ENCODE measurements around the gene GSC2.

The GSC2 gene

DNA sequence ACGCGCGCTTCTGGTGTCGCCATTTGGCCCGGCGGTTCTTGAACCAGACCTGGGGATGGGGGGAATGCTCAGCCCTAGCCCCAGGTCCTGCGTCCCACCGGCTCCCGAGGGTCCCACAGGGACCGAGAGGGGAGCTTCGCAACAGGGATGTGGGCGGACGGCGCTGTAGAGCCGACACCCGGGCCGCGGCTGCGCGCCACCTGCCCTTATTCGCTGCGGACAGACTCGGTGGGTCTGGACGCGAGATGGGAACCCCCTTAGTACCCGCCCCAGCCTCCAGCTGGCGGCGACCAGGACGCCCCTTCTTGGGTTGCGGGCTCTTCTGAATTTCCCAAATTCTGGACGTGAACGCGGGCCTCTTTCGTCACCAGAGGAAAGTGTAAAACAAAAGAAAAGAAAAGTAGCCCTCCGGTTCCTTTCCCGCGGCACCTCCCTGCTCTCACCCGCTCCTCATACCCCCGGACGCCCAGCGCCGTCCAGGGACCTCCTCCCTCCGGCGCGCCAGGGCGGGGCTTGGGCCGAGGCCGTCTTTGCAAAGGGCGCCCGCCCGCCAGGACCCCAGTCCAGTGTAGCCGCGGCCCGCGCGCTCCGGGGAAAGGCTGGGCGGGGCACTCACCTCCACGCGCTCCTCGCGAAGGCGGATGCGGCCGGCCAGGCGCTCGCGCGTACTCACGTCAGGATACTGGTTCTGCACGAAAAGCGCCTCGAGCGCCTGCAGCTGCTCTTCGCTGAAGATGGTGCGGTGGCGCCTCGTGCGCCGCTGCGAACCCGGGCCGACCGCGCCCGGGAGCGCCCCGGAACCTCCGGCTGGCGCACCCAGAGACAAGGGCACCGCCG lies 827 bp downstream of the GSC2 start:
- H3K4me3 Mint-ChIP-seq: peak overlapping the region; percentile 15

GRCh38 chr22:19148417-19149046 lies 1.6 kb downstream of the GSC2 start:
- Mint-ChIP-seq H3K27me3 (peaks cover 47% of the 10 kb centered on the region), H3K27ac (no peak overlapping the region), H3K36me3 (peaks cover 7% of the 10 kb centered on the region), H3K9me3 (peaks cover 3% of the 10 kb centered on the region), H3K4me1 (peaks cover 27% of the 10 kb centered on the region), H3K4me3 (no peak overlapping the region)
- ATAC-seq: no peak

More for the DNA sequence above, 827 bp downstream of the GSC2 start:
- ATAC-seq: no peak
- peaks cover 2% of the 10 kb centered on the region for H3K36me3 Mint-ChIP-seq
- H3K27ac Mint-ChIP-seq: no peak overlapping the region
- H3K4me1 Mint-ChIP-seq: peaks cover 20% of the 10 kb centered on the region
- H3K9me3 Mint-ChIP-seq: peaks cover 3% of the 10 kb centered on the region
- H3K27me3 Mint-ChIP-seq: peaks cover 54% of the 10 kb centered on the region

GRCh38 chr22:19147195-19147780 lies 2.8 kb downstream of the GSC2 start:
- ATAC-seq: no peak
- peaks cover 3% of the 10 kb centered on the region for H3K9me3 Mint-ChIP-seq
- no peak overlapping the region for H3K4me3 Mint-ChIP-seq
- peaks cover 36% of the 10 kb centered on the region for H3K27me3 Mint-ChIP-seq
- H3K36me3 Mint-ChIP-seq: peaks cover 7% of the 10 kb centered on the region
- no peak overlapping the region for H3K27ac Mint-ChIP-seq
- peaks cover 32% of the 10 kb centered on the region for H3K4me1 Mint-ChIP-seq

DNA sequence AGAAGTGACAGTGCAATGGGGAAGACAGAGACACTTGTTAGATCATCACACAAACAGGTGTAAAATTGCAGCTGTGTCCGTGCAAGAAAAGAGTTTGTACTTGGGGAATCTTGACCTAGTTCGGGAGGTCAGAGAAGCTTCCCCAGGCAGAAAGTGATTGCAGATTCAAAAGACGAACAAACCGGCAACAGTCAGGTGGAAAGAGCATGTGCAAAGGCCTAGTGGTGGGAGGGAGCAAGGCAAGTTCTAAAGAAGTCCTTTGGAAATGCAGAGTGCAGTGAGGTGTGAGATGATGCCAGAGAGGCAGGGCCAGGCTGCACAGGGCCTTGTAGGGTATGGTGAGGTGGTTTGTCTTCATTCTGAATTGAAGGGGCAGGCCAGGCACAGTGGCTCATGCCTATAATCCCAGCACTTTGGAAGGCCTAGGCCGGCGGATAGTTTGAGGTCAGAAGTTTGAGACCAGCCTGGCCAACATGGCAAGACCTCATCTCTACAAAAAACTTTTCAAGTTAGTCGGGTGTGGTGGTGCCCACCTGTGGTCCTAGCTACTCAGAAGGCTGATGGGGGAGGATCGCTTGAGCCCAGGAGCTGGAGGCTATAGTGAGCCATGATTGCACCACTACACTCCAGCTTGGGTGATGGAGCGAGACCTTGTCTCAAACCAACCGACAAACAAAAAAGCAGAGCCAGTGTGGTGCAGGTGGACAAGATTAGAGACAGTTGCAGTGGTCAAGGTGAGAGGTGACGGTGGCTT lies 3.7 kb downstream of the GSC2 start:
- Mint-ChIP-seq H3K27ac (no peak overlapping the region), H3K4me3 (no peak overlapping the region), H3K27me3 (peaks cover 27% of the 10 kb centered on the region), H3K9me3 (no peaks in the 10 kb centered on the region), H3K36me3 (peaks cover 15% of the 10 kb centered on the region), H3K4me1 (peaks cover 32% of the 10 kb centered on the region)
- no peak for ATAC-seq

- Mint-ChIP-seq H3K4me1 (peaks cover 25% of the 10 kb centered on the region), H3K27me3 (peaks cover 18% of the 10 kb centered on the region)
- no peak for ATAC-seq
These were observed 6.1 kb downstream of the GSC2 start for GRCh38 chr22:19143967-19144400.

GRCh38 chr22:19143212-19143611 lies 6.9 kb downstream of the GSC2 start:
- Mint-ChIP-seq H3K27ac (peak overlapping the region; percentile 98), H3K27me3 (peaks cover 16% of the 10 kb centered on the region), H3K36me3 (peaks cover 39% of the 10 kb centered on the region), H3K9me3 (no peaks in the 10 kb centered on the region), H3K4me1 (peaks cover 25% of the 10 kb centered on the region), H3K4me3 (peak overlapping the region; percentile 99)
- ATAC-seq: no peak

More at GRCh38 chr22:19143967-19144400, 6.1 kb downstream of the GSC2 start:
- peak overlapping the region; percentile 98 for H3K27ac Mint-ChIP-seq
- H3K4me3 Mint-ChIP-seq: peak overlapping the region; percentile 99
- H3K36me3 Mint-ChIP-seq: peaks cover 34% of the 10 kb centered on the region
- H3K9me3 Mint-ChIP-seq: no peaks in the 10 kb centered on the region

DNA sequence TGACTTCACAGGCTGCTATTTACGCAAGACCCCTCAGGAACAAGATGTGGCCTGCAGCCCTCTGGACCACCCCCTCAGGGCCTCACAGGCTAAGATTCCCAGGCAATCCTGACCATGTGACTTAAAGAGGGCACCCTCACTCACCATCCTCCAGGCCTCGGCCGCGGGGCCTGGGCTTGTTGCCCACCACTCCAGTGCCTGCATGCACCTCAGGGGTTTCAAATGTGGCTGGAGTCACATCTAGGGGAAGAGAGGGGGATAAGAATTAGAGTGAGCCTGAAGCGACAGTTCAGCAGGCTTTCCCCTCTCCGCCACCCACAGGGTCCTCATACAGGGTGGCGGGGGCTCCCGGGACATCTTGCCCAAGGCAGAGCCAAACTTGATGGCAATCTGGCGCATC lies 7.7 kb downstream of the GSC2 start:
- Mint-ChIP-seq H3K27me3 (peaks cover 8% of the 10 kb centered on the region), H3K27ac (no peak overlapping the region), H3K36me3 (peaks cover 39% of the 10 kb centered on the region), H3K4me1 (peaks cover 25% of the 10 kb centered on the region), H3K9me3 (no peaks in the 10 kb centered on the region), H3K4me3 (no peak overlapping the region)
- ATAC-seq: no peak

- H3K4me3 Mint-ChIP-seq: no peak overlapping the region
- no peak overlapping the region for H3K27ac Mint-ChIP-seq
- H3K36me3 Mint-ChIP-seq: peaks cover 60% of the 10 kb centered on the region
- H3K4me1 Mint-ChIP-seq: peaks cover 19% of the 10 kb centered on the region
- H3K27me3 Mint-ChIP-seq: no peaks in the 10 kb centered on the region
- no peak for ATAC-seq
- no peaks in the 10 kb centered on the region for H3K9me3 Mint-ChIP-seq
These were observed 10.1 kb downstream of the GSC2 start for GRCh38 chr22:19139974-19140373.

- Mint-ChIP-seq H3K9me3 (no peaks in the 10 kb centered on the region), H3K4me3 (no peak overlapping the region), H3K36me3 (peaks cover 65% of the 10 kb centered on the region), H3K4me1 (peaks cover 9% of the 10 kb centered on the region), H3K27ac (no peak overlapping the region), H3K27me3 (no peaks in the 10 kb centered on the region)
- ATAC-seq: no peak
These were observed 11.1 kb downstream of the GSC2 start for GRCh38 chr22:19139001-19139356.

- no peaks in the 10 kb centered on the region for H3K27me3 Mint-ChIP-seq
- no peak overlapping the region for H3K4me3 Mint-ChIP-seq
- ATAC-seq: no peak
- H3K27ac Mint-ChIP-seq: no peak overlapping the region
- peaks cover 3% of the 10 kb centered on the region for H3K4me1 Mint-ChIP-seq
- peaks cover 69% of the 10 kb centered on the region for H3K36me3 Mint-ChIP-seq
- H3K9me3 Mint-ChIP-seq: no peaks in the 10 kb centered on the region
These were observed 11.7 kb downstream of the GSC2 start for GRCh38 chr22:19138217-19139000.

- ATAC-seq: no peak
- H3K9me3 Mint-ChIP-seq: no peaks in the 10 kb centered on the region
- H3K36me3 Mint-ChIP-seq: peaks cover 77% of the 10 kb centered on the region
- no peaks in the 10 kb centered on the region for H3K4me1 Mint-ChIP-seq
- no peak overlapping the region for H3K4me3 Mint-ChIP-seq
- H3K27ac Mint-ChIP-seq: no peak overlapping the region
- no peaks in the 10 kb centered on the region for H3K27me3 Mint-ChIP-seq
These were observed 12.5 kb downstream of the GSC2 start for GRCh38 chr22:19137384-19138216.

DNA sequence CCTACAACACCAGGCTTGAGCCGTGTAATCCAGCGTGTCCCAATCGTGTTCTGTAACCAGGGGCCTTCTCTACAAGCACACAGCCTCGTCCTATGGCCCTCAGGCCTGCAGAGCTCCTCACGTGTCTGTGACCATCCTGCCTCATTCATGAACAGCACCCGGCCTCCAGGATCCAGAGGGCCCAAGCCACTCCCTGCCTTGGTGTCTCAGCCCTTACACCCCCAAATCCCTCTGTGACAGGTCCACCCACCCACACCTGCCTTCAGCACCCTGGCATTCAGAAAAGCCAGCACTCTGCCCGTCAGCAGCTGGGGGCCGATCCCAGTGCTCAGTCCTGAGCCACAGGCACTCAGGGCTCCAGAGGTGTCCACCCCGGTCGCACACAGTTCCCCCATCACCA lies 13.2 kb downstream of the GSC2 start:
- H3K9me3 Mint-ChIP-seq: no peaks in the 10 kb centered on the region
- H3K36me3 Mint-ChIP-seq: peaks cover 81% of the 10 kb centered on the region
- no peak for ATAC-seq
- H3K4me1 Mint-ChIP-seq: no peaks in the 10 kb centered on the region
- H3K27ac Mint-ChIP-seq: no peak overlapping the region
- H3K27me3 Mint-ChIP-seq: no peaks in the 10 kb centered on the region
- H3K4me3 Mint-ChIP-seq: no peak overlapping the region

DNA sequence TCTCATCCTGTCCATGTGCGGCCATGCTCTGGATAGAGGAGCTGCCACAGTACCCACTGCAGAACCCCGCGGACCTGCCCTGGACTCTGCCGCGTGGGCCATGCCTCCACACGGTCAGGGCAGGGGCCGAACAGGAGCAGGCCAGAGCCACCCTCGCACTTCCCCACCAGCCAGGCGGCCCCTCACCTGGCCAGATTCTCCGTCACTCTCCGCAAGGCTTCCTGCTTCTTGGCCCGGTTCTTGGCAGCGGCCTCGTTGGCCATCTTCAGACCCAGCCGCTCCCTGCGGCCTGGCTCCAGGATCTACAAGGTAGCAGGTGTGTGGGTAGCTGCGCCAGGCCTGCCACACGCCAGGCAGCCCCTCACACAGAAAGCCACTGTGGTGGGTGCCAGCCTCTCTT lies 15.2 kb downstream of the GSC2 start:
- H3K27ac Mint-ChIP-seq: no peak overlapping the region
- H3K9me3 Mint-ChIP-seq: no peaks in the 10 kb centered on the region
- peaks cover 74% of the 10 kb centered on the region for H3K36me3 Mint-ChIP-seq
- ATAC-seq: no peak
- H3K4me3 Mint-ChIP-seq: no peak overlapping the region
- no peaks in the 10 kb centered on the region for H3K4me1 Mint-ChIP-seq
- H3K27me3 Mint-ChIP-seq: no peaks in the 10 kb centered on the region

Data from stimulated activated memory B cell treated with anti-CD40 and anti-IgM and Interleukin-4, amounts not matched to agents 10 μg/mL and 1 μg/mL and 100 μg/mL, for 72 hours (primary cell).